Measurements from ENCODE around the gene DNAH9. TPM values are rescaled to one million over a fixed set of nuclear protein-coding genes. Genes with fewer than 3 reads are reported as not detected.
A peak's percentile ranks its signal among the peaks of the same experiment; 100 is the strongest.

DNAH9 gene
- total and polyA plus RNA-seq, 2 of the 8 experiments (the other 6 are each of a cell fraction or from before 2014, with no cell fraction given), result 0.21 to 0.86 TPM

DNA sequence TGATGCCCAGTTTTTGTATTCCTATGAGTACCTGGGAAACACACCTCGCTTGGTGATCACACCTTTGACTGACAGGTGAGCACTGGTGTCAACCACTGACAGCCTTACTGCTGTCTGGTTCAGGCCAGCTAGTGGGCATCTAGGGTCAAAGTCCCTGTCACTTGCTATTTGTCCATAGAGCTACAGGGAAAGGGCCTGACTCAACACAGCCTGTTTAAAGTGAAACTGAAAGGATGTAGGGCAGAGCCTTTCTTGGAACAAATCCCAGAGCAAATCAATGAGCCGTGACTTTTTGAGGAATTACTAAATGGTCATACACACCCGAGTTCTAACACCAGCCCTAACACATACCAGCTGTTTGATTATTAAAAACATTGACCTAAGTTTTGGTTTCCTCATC is 106.8 kb downstream of the DNAH9 start:
- Histone ChIP-seq H4K8ac (ENCODE audit: extremely low read depth, insufficient read depth, low read length) (no peak overlapping the region), H4K5ac (ENCODE audit: insufficient read length, low read depth, low read length) (no peak overlapping the region), H3K56ac (replicated peaks; ENCODE audit: insufficient read length, low read depth, low read length) (no peak overlapping the region), H3K9me3 (ENCODE audit: insufficient read depth in 2 of 2, low read depth in 1 of 2, low read length in 1 of 2) (no peaks in the 10 kb centered on the region), H4K20me1 (replicated peaks in 1 of 2; ENCODE audit: control insufficient read depth in 1 of 2, insufficient read depth in 2 of 2, low read length in 2 of 2) (no peaks in the 10 kb centered on the region), H3K79me2 (ENCODE audit: control insufficient read depth in 1 of 2, insufficient read depth in 2 of 2, low read length in 2 of 2) (no peaks in the 10 kb centered on the region), H4K91ac (replicated peaks; ENCODE audit: insufficient read length, low read length) (no peak overlapping the region), H2BK12ac (ENCODE audit: low read depth, low read length) (0 out of 2 replicates have a peak overlapping the region, but pooled peaks have one; percentile 50), H2AFZ (ENCODE audit: low read length) (no peak overlapping the region), H3K23ac (ENCODE audit: insufficient read length) (no peak overlapping the region), H3K27ac (ENCODE audit: low read depth, low read length) (no peak overlapping the region), H3K18ac (ENCODE audit: extremely low read depth, low read length) (no peak overlapping the region), H3K4me3 (ENCODE audit: extremely low read depth in 1 of 4, insufficient read depth in 2 of 4, low read depth in 3 of 4, low read length in 4 of 4) (no peak overlapping the region), H2BK20ac (ENCODE audit: low read length) (no peak overlapping the region), H3K14ac (ENCODE audit: insufficient read length) (no peak overlapping the region), H3K9ac (replicated peaks in 1 of 4; ENCODE audit: extremely low read depth in 1 of 4, low read depth in 3 of 4, low read length in 3 of 4) (no peak overlapping the region), H2BK120ac (replicated peaks; ENCODE audit: low read depth, low read length) (no peak overlapping the region), H2BK5ac (ENCODE audit: low read depth, low read length) (no peak overlapping the region), H3K4ac (replicated peaks; ENCODE audit: insufficient read length, low read depth, low read length) (no peak overlapping the region), H3K4me1 (replicated peaks in 1 of 4; ENCODE audit: control insufficient read depth in 3 of 4, insufficient read depth in 4 of 4, low read length in 3 of 4) (peaks cover 0 to 2% (median 0%) of the 10 kb centered on the region in 4 experiments; a peak in 1 of 7 replicates), H3K79me1 (ENCODE audit: low read depth, low read length) (no peaks in the 10 kb centered on the region), H3K36me3 (ENCODE audit: control insufficient read depth in 2 of 4, insufficient read depth in 4 of 4, low read length in 3 of 4) (no peaks in the 10 kb centered on the region), H3K27me3 (replicated peaks in 1 of 4; ENCODE audit: control insufficient read depth in 3 of 4, extremely low read depth in 1 of 4, insufficient read depth in 3 of 4, low read length in 3 of 4) (no peaks in the 10 kb centered on the region), H2BK15ac (ENCODE audit: low read length) (no peak overlapping the region), H3K4me2 (ENCODE audit: insufficient read depth in 1 of 2, low read depth in 2 of 2, low read length in 2 of 2) (no peak overlapping the region), H3K23me2 (ENCODE audit: low read depth, low read length) (no peaks in the 10 kb centered on the region), H2AK5ac (ENCODE audit: low read depth, low read length) (no peak overlapping the region)
- CTCF ChIA-PET (ENCODE audit: partially characterized antibody), result no interaction called here
- DNase-seq (ENCODE audit: low read depth in 1 of 2, low spot score in 2 of 2) (no peak), FAIRE-seq (no peak)
- 87% methylated on average over 3 of the region's 3 CpGs; no CpG with 5 or more reads in 1 of the 2 experiments for WGBS, 2 experiments (ENCODE audit: extremely low coverage in 1 of 2, insufficient coverage in 1 of 2, insufficient read length in 1 of 2, insufficient replicate concordance in 2 of 2, low coverage in 1 of 2, low lambda C conversion rate in 2 of 2, missing lambda C conversion rate in 1 of 2)
- POLR2A ChIA-PET (ENCODE audit: partially characterized antibody), result no interaction called here
- TF ChIP-seq SIN3A (conservative IDR thresholded peaks at IDR 0.05 in 1 of 2, IDR thresholded peaks at IDR 0.05 in 1 of 2; ENCODE audit: low read depth in 1 of 2, low read length in 2 of 2) (no peak), ZNF274 (IDR thresholded peaks at IDR 0.05; ENCODE audit: borderline replicate concordance, extremely low read depth, low read length) (no peak), TBP (IDR thresholded peaks at IDR 0.05; ENCODE audit: low read depth, low read length) (no peak), PHF8 (conservative IDR thresholded peaks at IDR 0.05; ENCODE audit: low read depth, low read length) (no peak), EZH2 (IDR thresholded peaks at IDR 0.05; ENCODE audit: low read depth, low read length, severe bottlenecking) (no peak), NRF1 (IDR thresholded peaks at IDR 0.05; ENCODE audit: low read depth, low read length) (no peak), POU5F1 (IDR thresholded peaks at IDR 0.05; ENCODE audit: low read depth, low read length) (no peak), EGR1 (IDR thresholded peaks at IDR 0.05; ENCODE audit: borderline replicate concordance, low read depth, low read length) (no peak), MAX (IDR thresholded peaks at IDR 0.05) (no peak), SP4 (IDR thresholded peaks at IDR 0.05; ENCODE audit: low read length) (no peak), KDM5A (IDR thresholded peaks at IDR 0.05; ENCODE audit: low read length) (no peak)
- TF ChIP-seq, protein P1, sequence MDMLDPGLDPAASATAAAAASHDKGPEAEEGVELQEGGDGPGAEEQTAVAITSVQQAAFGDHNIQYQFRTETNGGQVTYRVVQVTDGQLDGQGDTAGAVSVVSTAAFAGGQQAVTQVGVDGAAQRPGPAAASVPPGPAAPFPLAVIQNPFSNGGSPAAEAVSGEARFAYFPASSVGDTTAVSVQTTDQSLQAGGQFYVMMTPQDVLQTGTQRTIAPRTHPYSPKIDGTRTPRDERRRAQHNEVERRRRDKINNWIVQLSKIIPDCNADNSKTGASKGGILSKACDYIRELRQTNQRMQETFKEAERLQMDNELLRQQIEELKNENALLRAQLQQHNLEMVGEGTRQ (IDR thresholded peaks at IDR 0.05; ENCODE audit: low read length), result no peak

Data from H1 (cell line).